DOHH2 (cell line): ENCODE measurements around the gene PHETA2.

Experiments used
- EZH2phosphoT487 ChIP-seq: fragments of 200-600 bp; sonication (generic); IDR thresholded peaks from 2 replicates; pipeline ENCODE4 v1.6.1; 2017; ENCODE audit warnings: borderline replicate concordance, mild to moderate bottlenecking, antibody characterized with exemption, low read length, moderate library complexity, mixed read lengths
- TF ChIP-seq, protein P1 (sequence below): fragments of 200-600 bp; sonication (generic); IDR thresholded peaks from one replicate; pipeline ENCODE4 v1.5.1; 2014; ENCODE audit warnings: antibody characterized with exemption, mild to moderate bottlenecking, low read depth, low read length; ENCODE audit not compliant: poor library complexity, severe bottlenecking

DNA sequence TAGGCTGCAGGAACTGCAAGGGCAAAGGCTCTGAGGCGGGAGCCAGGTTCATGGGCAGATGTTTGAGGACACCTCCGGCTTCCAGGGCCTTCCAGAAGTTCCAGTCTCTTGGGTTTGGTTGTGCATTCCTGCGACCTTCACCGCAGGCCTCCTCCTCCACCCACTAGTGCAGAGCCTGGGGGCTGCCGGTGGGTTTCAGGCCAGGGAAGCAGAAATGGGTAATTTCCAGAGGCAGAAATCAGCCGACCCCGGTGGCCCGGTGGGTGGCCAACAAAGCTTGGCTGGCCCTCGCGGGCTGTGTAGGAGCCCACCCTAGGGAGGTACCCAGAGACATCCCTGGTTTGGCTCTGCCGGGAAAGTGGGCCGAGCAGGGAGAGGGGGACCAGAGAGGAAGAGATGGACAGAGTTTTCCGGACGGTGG is 417 bp upstream of the PHETA2 start:
- TF ChIP-seq, protein P1, sequence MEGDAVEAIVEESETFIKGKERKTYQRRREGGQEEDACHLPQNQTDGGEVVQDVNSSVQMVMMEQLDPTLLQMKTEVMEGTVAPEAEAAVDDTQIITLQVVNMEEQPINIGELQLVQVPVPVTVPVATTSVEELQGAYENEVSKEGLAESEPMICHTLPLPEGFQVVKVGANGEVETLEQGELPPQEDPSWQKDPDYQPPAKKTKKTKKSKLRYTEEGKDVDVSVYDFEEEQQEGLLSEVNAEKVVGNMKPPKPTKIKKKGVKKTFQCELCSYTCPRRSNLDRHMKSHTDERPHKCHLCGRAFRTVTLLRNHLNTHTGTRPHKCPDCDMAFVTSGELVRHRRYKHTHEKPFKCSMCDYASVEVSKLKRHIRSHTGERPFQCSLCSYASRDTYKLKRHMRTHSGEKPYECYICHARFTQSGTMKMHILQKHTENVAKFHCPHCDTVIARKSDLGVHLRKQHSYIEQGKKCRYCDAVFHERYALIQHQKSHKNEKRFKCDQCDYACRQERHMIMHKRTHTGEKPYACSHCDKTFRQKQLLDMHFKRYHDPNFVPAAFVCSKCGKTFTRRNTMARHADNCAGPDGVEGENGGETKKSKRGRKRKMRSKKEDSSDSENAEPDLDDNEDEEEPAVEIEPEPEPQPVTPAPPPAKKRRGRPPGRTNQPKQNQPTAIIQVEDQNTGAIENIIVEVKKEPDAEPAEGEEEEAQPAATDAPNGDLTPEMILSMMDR, result no peak
- TF ChIP-seq EZH2phosphoT487, result no peak
